ENCODE results near the gene SPSB4. TPM values are rescaled to one million over a fixed set of nuclear protein-coding genes. Genes with fewer than 3 reads are reported as not detected.

The SPSB4 gene
- total and polyA plus RNA-seq, 2 donors (not counting 3 experiments of a cell fraction or from before 2014, with no cell fraction given), result 0.06 to 0.22 TPM

DNA sequence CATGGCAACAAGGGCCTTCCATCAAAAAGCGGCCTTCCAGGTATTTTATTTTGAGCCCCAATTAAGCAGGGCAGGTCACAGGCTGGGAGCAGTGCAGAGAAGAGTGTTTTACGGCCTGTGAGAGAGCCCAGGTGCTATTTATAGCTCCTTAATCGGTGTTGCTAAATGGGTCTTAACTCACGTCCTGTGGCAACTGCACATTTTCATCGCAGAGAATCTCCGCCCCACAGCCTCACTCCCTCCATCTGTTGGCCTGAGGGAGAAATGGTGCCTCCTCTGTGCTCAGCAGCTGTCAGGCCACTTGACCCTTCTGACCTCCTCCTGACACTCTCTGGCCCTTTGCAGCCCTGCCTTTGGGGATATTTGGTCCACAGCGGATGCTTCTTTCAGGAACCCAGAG is 58.6 kb downstream of the SPSB4 start:
- CTCF ChIA-PET, result interaction anchor here (1.1 kb wide), 1 partner anchor 211 kb away, joined by 3 read pairs; no protein-coding TSS in a partner anchor
- no peaks in the 10 kb centered on the region for H4K20me1 ChIP-seq (replicated peaks; ENCODE audit: control insufficient read depth, extremely low read depth, insufficient read depth, low read length)
- BruUV-seq (replicated peaks), result no TSS peak

More for the DNA sequence above, 58.6 kb downstream of the SPSB4 start:
- intact Hi-C loops (cut with micrococcal nuclease) (no loop called here), dilution Hi-C loops (cut with MboI; ENCODE audit: extremely low pct_ligation_motif_present, low sequenced_read_pairs) (no loop called here)
- H3K79me2 ChIP-seq (ENCODE audit: control insufficient read depth, insufficient read depth, low read length), result no peaks in the 10 kb centered on the region
- POLR2A ChIA-PET, result no interaction called here
- no peak overlapping the region for H3K27ac ChIP-seq (ENCODE audit: insufficient read depth, low read depth, low read length)
- no peaks in the 10 kb centered on the region for H3K9me3 ChIP-seq (replicated peaks; ENCODE audit: control insufficient read depth, insufficient read depth, low read length)
- no peak overlapping the region for H3K4me2 ChIP-seq (ENCODE audit: insufficient read depth, low read length)
- DNase-seq (ENCODE audit: low read depth, low spot score) (no peak), FAIRE-seq (no peak)
- H2AFZ ChIP-seq (ENCODE audit: low read depth, low read length), result no peak overlapping the region
- no peak for TF ChIP-seq MYC (IDR thresholded peaks at IDR 0.05; ENCODE audit: low read depth, low read length)
- TF ChIP-seq EZH2 (IDR thresholded peaks at IDR 0.05; ENCODE audit: borderline replicate concordance, low read depth, low read length, severe bottlenecking), result no peak
- TF ChIP-seq POLR2AphosphoS5 (IDR thresholded peaks at IDR 0.05; ENCODE audit: insufficient read depth, low read depth, low read length), result no peak
- no peak for TF ChIP-seq JUN (IDR thresholded peaks at IDR 0.05; ENCODE audit: borderline replicate concordance, insufficient read depth, insufficient read length, low read depth)
- no peak for TF ChIP-seq MAX (IDR thresholded peaks at IDR 0.05; ENCODE audit: insufficient read depth, insufficient read length)
- no peak for TF ChIP-seq GATA2 (IDR thresholded peaks at IDR 0.05; ENCODE audit: insufficient read depth, insufficient read length, low read depth, low read length)
- no peak for TF ChIP-seq FOS (IDR thresholded peaks at IDR 0.05; ENCODE audit: borderline replicate concordance, insufficient read depth, low read length)
- TF ChIP-seq CTCF (IDR thresholded peaks at IDR 0.05; ENCODE audit: extremely low read depth in 1 of 2, insufficient read depth in 1 of 2, low read depth in 1 of 2, low read length in 2 of 2), result no peak
- no peak for TF ChIP-seq POLR2A (IDR thresholded peaks at IDR 0.05; ENCODE audit: low read depth, low read length)
- H3K36me3 ChIP-seq (ENCODE audit: control insufficient read depth in 2 of 2, extremely low read depth in 1 of 2, insufficient read depth in 2 of 2, low read length in 2 of 2), result no peaks in the 10 kb centered on the region
- H3K27me3 ChIP-seq (ENCODE audit: control insufficient read depth in 2 of 2, insufficient read depth in 2 of 2, low read length in 2 of 2), result no peaks in the 10 kb centered on the region
- no peaks in the 10 kb centered on the region for H3K9me1 ChIP-seq (replicated peaks; ENCODE audit: control insufficient read depth, extremely low read depth, insufficient read depth, low read length)
- H3K9ac ChIP-seq (replicated peaks; ENCODE audit: extremely low read depth, insufficient read depth, low read length), result no peak overlapping the region
- no peak overlapping the region for H3K4me3 ChIP-seq (replicated peaks in 1 of 3; ENCODE audit: insufficient read depth in 1 of 3, low read depth in 1 of 3, low read length in 3 of 3)
- no peaks in the 10 kb centered on the region for H3K4me1 ChIP-seq (ENCODE audit: control insufficient read depth, extremely low read depth, insufficient read depth, low read length)
